Sigmoid colon (tissue), 4 donors: ENCODE results near the gene EHBP1.

ENCODE experiments used
- POLR2AphosphoS5 ChIP-seq, 4 donors: sonication (generic); formaldehyde crosslinking; IDR thresholded peaks; one replicate each; pipeline ENCODE4 v1.6.1; 2017; ENCODE audit warnings: antibody characterized with exemption in 4 of 4
- TF ChIP-seq, protein P1 (sequence below), 4 experiments: fragments of 450-650 bp in 3 of 4; fragments of 200-600 bp in 1 of 4; IDR thresholded peaks; one replicate each; pipeline ENCODE4 v1.5.1; 2016 to 2019; ENCODE audit warnings: antibody characterized with exemption in 4 of 4, mild to moderate bottlenecking in 3 of 4, moderate library complexity in 2 of 4

DNA sequence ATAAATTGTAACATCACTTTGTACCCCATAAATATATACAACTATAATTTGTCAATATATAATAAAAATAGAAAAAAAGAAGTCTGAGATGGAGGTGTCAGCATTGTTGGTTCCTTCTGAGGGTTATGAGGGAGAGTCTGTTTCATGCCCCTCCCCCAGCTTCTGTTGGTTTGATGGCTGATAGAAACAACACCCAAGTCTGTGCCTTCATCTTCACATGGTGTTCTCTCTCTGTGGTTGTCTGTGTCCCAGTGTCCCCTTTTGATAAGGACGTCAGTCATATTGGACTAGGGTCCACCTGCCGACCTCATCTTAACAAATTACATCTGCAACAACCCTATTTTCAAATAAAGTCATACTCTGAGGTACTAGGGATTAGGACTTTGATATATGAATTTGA, 20.3 kb upstream of the EHBP1 start:
- TF ChIP-seq POLR2AphosphoS5 (IDR thresholded peaks at IDR 0.05): no peak
- TF ChIP-seq, protein P1, sequence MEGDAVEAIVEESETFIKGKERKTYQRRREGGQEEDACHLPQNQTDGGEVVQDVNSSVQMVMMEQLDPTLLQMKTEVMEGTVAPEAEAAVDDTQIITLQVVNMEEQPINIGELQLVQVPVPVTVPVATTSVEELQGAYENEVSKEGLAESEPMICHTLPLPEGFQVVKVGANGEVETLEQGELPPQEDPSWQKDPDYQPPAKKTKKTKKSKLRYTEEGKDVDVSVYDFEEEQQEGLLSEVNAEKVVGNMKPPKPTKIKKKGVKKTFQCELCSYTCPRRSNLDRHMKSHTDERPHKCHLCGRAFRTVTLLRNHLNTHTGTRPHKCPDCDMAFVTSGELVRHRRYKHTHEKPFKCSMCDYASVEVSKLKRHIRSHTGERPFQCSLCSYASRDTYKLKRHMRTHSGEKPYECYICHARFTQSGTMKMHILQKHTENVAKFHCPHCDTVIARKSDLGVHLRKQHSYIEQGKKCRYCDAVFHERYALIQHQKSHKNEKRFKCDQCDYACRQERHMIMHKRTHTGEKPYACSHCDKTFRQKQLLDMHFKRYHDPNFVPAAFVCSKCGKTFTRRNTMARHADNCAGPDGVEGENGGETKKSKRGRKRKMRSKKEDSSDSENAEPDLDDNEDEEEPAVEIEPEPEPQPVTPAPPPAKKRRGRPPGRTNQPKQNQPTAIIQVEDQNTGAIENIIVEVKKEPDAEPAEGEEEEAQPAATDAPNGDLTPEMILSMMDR (IDR thresholded peaks at IDR 0.05): no peak
